Activated CD8-positive, alpha-beta memory T cell treated with anti-CD3 and anti-CD28 coated beads, Interleukin-2, amount 50 U/mL, for 24 hours (primary cell): ENCODE measurements around the gene EVA1B.

Source experiments
- DNase-seq: peaks from one replicate; pipeline ENCODE4 v3.0.0-alpha.2; 2020; ENCODE audit errors: extremely low read depth

The EVA1B gene

DNA sequence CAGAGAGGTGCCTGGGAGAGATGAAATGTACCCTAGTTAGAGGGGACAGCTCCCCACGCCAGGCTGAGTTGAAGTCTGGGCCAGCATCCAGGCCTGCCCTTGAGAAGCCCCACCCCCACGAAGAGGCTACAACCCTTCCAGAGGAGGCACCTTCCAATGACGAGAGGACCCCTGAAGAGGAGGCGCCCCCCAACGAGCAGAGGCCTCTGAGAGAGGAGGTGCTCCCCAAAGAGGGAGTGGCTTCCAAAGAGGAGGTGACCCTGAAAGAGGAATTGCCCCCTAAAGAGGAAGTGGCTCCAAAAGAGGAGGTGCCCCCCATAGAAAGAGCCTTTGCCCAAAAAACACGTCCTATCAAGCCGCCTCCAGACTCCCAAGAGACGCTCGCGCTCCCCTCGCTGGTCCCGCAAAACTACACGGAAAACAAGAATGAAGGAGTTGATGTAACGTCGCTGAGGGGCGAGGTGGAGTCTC, 3.1 kb downstream of the EVA1B start:
- no peak for DNase-seq

GRCh38 chr1:36309397-36309796, 14.0 kb downstream of the EVA1B start:
- no peak for DNase-seq

GRCh38 chr1:36307601-36308330, 15.7 kb downstream of the EVA1B start:
- DNase-seq = no peak

DNA sequence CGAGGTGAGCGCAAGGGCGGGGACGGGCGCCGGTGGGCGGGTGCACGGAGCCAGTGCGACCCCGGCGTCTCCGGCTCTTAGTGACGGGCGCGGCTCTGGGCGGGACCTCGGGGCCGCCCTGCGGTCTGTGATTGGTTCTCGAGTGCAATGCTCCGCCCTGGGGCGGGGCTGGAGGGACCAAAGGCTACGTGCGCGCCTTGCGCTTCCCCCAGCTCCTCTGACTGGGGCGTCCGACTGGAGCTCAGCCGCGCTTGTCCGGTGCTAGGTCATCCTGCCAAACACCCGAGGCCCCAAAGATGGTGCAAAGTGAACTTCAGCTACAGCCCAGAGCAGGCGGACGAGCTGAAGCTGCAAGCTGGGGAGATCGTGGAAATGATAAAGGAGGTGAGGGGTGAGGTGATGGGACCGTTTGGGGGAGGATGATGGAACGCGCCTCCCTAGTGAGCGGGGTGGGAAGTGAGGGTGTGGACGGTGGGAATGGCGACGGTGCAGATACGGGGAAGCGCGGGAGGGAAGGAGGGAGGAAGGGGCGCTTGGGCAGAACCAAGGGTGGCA, 16.5 kb downstream of the EVA1B start:
- DNase-seq = peak; percentile 68

DNA sequence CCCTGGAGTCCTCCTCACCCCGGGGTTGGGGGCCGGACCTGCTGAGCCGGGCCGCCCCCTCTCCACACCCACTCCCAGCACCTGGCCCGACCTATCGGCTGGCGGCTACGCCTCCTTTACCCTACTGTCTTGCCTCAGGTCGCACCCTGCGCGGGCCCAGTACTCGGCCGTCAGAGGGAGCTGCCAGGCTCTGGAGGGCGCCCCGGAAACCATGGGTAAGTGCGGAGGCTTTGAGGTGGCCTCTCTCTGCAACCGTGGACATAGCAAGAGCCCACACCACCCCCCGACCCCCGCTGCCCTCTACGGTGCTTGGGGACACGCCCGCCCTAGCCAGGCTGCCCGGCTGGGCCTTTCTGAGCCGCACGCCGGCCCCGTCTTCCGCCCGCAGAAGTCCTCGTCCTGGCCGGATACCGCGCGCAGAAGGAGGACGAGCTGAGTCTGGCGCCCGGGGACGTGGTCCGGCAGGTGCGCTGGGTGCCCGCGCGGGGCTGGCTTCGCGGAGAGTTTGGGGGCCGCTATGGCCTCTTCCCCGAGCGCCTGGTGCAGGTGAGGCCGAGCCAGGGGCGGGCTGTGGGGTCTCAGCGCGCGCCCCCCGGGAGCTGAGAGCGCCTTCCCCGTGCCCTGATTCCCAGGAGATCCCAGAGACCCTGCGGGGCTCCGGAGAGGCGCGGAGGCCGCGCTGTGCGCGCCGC, 17.1 kb downstream of the EVA1B start, which contains the start of gene SH3D21:
Gene SH3D21 (plus strand): TSS at position 159 of the 692 bp plus-strand sequence. CDS start 53 bp downstream, at position 212.
- DNase-seq = no peak

- no peak for DNase-seq
Measured at GRCh38 chr1:36305915-36306209, 17.6 kb downstream of the EVA1B start.

DNA sequence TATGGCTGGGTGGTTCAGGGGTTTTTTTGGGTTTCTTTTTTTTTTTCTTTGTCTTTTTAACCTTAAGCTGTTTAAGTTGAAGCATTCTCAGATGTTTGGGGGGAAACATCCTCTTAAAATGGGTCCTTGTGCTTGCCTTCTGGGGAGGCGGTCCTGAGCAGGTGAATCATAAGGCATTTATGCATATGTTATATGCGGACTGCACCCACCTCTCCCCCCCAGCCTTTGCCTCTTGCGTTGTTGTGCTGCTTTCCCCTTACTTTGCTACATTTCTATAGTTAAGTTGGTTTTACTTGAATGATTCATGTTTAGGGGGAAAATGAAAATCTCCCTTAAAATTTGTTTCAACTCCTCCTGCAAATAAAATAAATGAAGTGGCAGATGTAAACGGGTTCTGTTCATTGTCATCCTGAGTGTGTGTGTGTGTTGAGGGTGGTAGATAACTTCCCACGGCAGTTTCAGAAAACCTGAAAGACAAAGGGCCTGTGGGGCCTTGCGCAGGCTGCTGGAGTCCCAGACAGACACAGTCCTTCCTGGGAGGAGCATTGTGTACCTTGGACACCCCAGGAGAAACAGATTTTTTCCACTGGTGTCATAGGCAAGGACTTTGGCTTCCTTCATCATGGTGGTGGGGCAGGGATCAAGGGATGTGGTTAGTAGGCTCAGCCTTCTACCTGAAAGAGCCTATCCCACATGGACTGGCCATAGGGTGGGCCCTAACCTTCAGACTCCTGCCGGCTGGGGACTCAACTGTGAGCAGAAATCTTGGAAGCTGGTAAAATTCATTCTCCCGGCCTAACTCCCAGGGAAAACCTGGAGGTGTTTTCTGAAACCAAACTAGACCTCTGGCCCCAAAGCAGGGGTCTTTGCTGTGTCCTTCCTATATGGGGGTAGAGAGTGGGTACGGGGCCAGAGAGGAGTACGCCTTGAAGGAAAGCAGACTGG, 18.2 kb downstream of the EVA1B start:
- DNase-seq = no peak

- no peak for DNase-seq
Measured at GRCh38 chr1:36304521-36304920, 18.9 kb downstream of the EVA1B start.

DNA sequence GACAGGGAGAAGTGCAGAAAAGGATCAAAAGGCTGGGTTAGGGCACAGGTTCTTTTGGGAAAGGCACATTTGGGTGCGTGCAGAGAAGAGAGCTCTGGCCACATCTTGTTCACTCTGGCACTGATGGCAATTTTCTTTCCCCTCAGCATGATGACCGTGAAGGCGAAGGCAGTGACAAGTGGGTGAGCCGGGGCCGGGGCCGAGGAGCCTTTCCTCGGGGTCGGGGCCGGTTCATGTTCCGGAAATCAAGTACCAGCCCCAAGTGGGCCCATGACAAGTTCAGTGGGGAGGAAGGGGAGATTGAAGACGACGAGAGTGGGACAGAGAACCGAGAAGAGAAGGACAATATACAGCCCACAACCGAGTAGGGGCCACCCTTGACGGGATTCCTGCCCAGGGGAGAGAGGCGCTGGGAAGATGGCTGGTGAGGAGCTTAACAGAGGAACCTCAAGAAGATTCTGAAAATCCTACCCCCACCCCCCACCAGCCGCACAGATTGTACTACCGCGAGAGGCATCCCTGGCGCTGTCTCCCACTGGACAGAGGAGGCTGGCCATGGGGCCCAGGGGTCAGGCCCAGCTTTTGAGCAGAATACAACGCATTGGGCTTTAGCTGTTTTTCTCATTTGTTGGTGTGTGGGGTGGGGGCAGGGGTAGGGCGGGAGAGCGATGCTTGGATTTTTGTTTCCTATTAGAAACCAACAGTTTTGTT, 19.6 kb downstream of the EVA1B start:
- DNase-seq = no peak

- DNase-seq = no peak
Measured at GRCh38 chr1:36303244-36303643, 20.2 kb downstream of the EVA1B start.

DNA sequence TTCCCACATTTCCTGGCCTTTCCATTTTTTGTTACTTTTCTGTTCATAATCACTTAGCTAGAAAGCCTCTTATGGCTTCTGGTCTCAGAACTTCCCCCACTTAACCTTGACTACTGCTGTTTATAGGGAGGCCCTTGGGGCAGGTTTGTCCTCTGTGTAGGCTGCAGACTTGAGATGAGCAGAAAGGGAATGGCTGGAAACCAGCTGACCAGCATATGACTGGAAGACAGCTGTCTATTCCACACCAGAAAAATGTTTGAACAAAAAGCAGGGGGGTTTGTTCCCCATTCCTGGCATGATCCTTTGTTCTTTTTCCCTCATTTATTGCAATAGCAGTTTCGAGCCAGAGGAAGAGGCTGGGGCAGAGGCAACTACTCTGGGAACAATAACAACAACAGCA, 22.2 kb downstream of the EVA1B start:
- DNase-seq = no peak

- no peak for DNase-seq
Measured at GRCh38 chr1:36300526-36300925, 22.9 kb downstream of the EVA1B start.

- no peak for DNase-seq
Measured at GRCh38 chr1:36298640-36299039, 24.8 kb downstream of the EVA1B start.

GRCh38 chr1:36297062-36297461, 26.4 kb downstream of the EVA1B start:
- DNase-seq = no peak

GRCh38 chr1:36295390-36295789, 28.1 kb downstream of the EVA1B start:
- no peak for DNase-seq

DNA sequence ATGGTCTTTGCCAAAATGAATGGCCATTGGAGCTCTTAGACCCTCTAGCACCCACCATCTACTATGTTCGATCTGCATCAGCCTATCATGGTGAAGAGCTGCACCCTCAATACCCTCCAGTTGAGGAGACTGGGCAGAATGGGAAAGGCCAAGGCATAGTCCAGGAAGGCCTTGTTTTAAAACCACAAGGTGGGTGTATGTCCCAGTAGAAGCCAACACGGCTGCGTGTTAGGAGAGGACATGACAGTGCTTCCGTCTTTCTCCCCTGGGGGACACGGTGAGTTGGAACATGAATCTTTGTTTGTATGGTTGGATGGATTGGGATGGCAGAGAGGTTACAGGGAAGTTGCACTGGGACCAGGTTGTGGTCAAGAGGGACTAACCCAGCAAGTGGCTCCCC, 35.9 kb downstream of the EVA1B start:
- DNase-seq = no peak

DNA sequence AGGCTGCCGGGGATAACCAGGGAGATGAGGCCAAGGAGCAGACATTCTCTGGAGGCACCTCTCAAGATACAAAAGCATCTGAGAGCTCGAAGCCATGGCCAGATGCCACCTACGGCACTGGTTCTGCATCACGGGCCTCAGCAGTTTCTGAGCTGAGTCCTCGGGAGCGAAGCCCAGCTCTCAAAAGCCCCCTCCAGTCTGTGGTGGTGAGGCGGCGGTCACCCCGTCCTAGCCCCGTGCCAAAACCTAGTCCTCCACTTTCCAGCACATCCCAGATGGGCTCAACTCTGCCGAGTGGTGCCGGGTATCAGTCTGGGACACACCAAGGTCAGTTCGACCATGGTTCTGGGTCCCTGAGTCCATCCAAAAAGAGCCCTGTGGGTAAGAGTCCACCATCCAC, 36.6 kb downstream of the EVA1B start:
- no peak for DNase-seq

GRCh38 chr1:36285443-36286101, 37.9 kb downstream of the EVA1B start:
- no peak for DNase-seq

DNA sequence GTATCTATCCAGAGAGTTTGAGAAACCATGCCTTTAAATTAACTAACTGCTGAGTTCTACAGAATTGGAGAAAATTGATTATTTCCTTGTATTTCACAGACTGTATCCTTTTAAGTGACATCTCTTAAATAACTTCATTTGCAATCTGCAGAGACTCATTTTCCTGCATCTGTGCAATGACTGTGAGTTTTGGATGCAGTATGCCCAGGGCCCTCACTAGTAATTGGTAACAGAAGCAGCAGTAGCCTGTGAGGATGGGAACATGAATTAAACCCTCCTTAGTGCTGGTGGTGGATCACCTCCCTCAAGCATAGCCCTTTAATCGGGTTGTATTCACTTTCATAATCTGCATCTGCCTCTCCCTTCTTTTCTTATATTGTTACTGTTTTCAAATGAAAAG, 38.9 kb downstream of the EVA1B start:
- no peak for DNase-seq

DNA sequence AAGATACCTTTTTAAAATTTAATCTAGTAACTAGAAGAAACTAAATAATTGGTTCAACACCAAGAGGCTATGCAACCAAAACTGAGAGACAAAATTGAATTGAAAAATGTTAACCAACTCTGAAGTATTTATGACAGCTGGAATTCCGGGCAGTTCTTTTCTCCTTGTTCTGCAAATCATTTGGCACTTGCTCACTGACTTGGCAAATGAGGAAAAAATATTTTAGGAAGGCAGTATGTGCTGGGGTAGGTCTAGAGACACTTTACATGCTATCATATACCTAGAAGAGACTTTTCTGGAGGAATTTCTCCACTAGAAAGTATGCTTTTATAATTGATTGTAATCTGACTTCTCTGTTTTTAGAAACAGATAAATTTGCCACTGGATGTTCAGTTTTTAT, 39.4 kb downstream of the EVA1B start:
- DNase-seq = no peak

DNA sequence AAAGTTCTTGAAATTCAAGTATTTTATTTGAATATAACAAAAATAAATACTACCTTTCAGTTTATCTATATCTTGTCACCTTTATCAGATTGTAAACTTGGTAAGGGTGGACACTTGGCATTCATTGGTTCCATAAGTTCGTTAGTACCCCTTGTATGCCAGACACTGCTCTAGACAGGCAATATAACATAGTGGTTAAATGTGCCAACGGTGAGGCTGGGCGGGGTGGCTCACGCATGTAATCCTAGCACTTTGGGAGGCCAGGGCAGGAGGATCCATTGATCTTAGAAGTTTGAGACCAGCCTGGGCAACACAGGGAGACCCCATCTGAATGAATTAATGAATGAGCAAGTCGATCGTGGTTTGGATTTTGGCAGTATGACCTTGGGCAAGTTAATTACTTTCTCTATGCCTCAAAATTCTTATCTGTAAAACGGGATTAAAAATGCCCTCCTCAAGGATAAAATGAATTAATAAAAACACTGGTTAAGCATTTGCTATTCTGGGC, 43.6 kb downstream of the EVA1B start:
- DNase-seq = no peak
